GM13976 (cell line): Measurements from ENCODE around the gene BTC.
"Not testable (repeated sequence)": the region's sequence is repeated elsewhere in the genome, so short reads cannot be mapped to it uniquely, and the experiment has no call there.

Experiments used
- DNase-seq: peaks from one replicate; pipeline ENCODE4 v3.0.0; 2012; ENCODE audit warnings: low spot score
- in situ Hi-C: fragments of 300-500 bp; cut with MboI; formaldehyde crosslinking; loops from one replicate; pipeline ENCODE4 v1.12.0; 2022; ENCODE audit warnings: low sequenced_read_pairs, mixed read lengths, inconsistent platforms; ENCODE audit not compliant: unreplicated experiment
- TF ChIP-seq, protein P1 (sequence below): IDR thresholded peaks from 2 replicates; pipeline ENCODE4 v1.5.1; 2012; ENCODE audit warnings: borderline replicate concordance, mild to moderate bottlenecking; ENCODE audit not compliant: insufficient read depth; ENCODE audit errors: extremely low read depth, missing control alignments, control extremely low read depth

Gene BTC

GRCh38 chr4:74724979-74725378 lies 69.3 kb downstream of the BTC start:
- in situ Hi-C loops, result no loop called here
- DNase-seq, result no peak
- TF ChIP-seq, protein P1, sequence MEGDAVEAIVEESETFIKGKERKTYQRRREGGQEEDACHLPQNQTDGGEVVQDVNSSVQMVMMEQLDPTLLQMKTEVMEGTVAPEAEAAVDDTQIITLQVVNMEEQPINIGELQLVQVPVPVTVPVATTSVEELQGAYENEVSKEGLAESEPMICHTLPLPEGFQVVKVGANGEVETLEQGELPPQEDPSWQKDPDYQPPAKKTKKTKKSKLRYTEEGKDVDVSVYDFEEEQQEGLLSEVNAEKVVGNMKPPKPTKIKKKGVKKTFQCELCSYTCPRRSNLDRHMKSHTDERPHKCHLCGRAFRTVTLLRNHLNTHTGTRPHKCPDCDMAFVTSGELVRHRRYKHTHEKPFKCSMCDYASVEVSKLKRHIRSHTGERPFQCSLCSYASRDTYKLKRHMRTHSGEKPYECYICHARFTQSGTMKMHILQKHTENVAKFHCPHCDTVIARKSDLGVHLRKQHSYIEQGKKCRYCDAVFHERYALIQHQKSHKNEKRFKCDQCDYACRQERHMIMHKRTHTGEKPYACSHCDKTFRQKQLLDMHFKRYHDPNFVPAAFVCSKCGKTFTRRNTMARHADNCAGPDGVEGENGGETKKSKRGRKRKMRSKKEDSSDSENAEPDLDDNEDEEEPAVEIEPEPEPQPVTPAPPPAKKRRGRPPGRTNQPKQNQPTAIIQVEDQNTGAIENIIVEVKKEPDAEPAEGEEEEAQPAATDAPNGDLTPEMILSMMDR, result no peak

GRCh38 chr4:74716436-74716765 lies 77.9 kb downstream of the BTC start:
- in situ Hi-C loops, result no loop called here
- TF ChIP-seq, protein P1, result no peak

GRCh38 chr4:74715706-74716435 lies 78.5 kb downstream of the BTC start:
- TF ChIP-seq, protein P1, result no peak
- in situ Hi-C loops, result no loop called here
- no peak for DNase-seq

More at GRCh38 chr4:74716436-74716765, 77.9 kb downstream of the BTC start:
- no peak for DNase-seq

GRCh38 chr4:74714611-74715130 lies 79.7 kb downstream of the BTC start:
- TF ChIP-seq, protein P1, result no peak
- in situ Hi-C loops, result no loop called here
- DNase-seq, result no peak

- DNase-seq, in situ Hi-C loops: not testable (repeated sequence)
Observed at GRCh38 chr4:74708135-74708534, 86.2 kb downstream of the BTC start.
